Hepatocyte (in vitro differentiated cells): ENCODE results near the gene PACSIN2. TPM values are rescaled to one million over a fixed set of nuclear protein-coding genes. Genes with fewer than 3 reads are reported as not detected.
"Not testable (repeated sequence)": the region's sequence is repeated elsewhere in the genome, so short reads cannot be mapped to it uniquely, and the experiment has no call there.

Experiments used
- DNase-seq: peaks from one replicate; pipeline ENCODE4 v3.0.0-alpha.2; 2016; ENCODE audit warnings: low spot score
- H2AFZ ChIP-seq: fragments of 200-600 bp; sonication (generic); 2 replicates; pipeline ENCODE4 v1.6.0; 2016; ENCODE audit warnings: antibody characterized with exemption, mild to moderate bottlenecking
- H3K27ac ChIP-seq: fragments of 200-600 bp; sonication (generic); 2 replicates; pipeline ENCODE4 v1.5.1; 2016; ENCODE audit warnings: mild to moderate bottlenecking
- H3K27me3 ChIP-seq: fragments of 200-600 bp; sonication (generic); 2 replicates; pipeline ENCODE4 v1.6.1; 2016
- H3K36me3 ChIP-seq: fragments of 200-600 bp; sonication (generic); replicated peaks from 2 replicates; pipeline ENCODE4 v1.5.1; 2016; ENCODE audit warnings: low read depth; ENCODE audit not compliant: insufficient read depth
- H3K4me1 ChIP-seq: fragments of 200-600 bp; sonication (generic); 2 replicates; pipeline ENCODE4 v1.5.1; 2016; ENCODE audit warnings: mild to moderate bottlenecking, moderate library complexity; ENCODE audit not compliant: insufficient read depth
- H3K4me2 ChIP-seq: fragments of 200-600 bp; sonication (generic); 2 replicates; pipeline ENCODE4 v1.6.0; 2016
- H3K4me3 ChIP-seq: fragments of 200-600 bp; sonication (generic); 2 replicates; pipeline ENCODE4 v1.5.1; 2016; ENCODE audit warnings: mild to moderate bottlenecking
- H3K79me2 ChIP-seq: fragments of 200-600 bp; sonication (generic); 2 replicates; pipeline ENCODE4 v1.6.0; 2017; ENCODE audit warnings: mild to moderate bottlenecking
- H3K9me2 ChIP-seq: fragments of 200-600 bp; sonication (generic); replicated peaks from 2 replicates; pipeline ENCODE4 v1.6.0; 2017; ENCODE audit warnings: mild to moderate bottlenecking; ENCODE audit not compliant: insufficient read depth
- H3K9me3 ChIP-seq: fragments of 200-600 bp; sonication (generic); 2 replicates; pipeline ENCODE4 v1.5.1; 2016; ENCODE audit warnings: low read depth, mild to moderate bottlenecking
- H4K20me1 ChIP-seq: fragments of 200-600 bp; sonication (generic); 2 replicates; pipeline ENCODE4 v1.6.0; 2016; ENCODE audit warnings: mild to moderate bottlenecking; ENCODE audit not compliant: insufficient read depth, poor library complexity, severe bottlenecking
- CTCF ChIP-seq: fragments of 200-600 bp; sonication (generic); IDR thresholded peaks from 2 replicates; pipeline ENCODE4 v1.5.1; 2016; ENCODE audit warnings: antibody characterized with exemption, mild to moderate bottlenecking; ENCODE audit not compliant: poor library complexity
- EZH2 ChIP-seq: fragments of 200-600 bp; sonication (generic); IDR thresholded peaks from 2 replicates; pipeline ENCODE4 v1.6.1; 2016; ENCODE audit warnings: antibody characterized with exemption, mild to moderate bottlenecking, borderline replicate concordance
- EZH2phosphoT487 ChIP-seq: fragments of 200-600 bp; sonication (generic); IDR thresholded peaks from one replicate; pipeline ENCODE4 v1.6.1; 2018; ENCODE audit warnings: antibody characterized with exemption, mild to moderate bottlenecking, low read depth, moderate library complexity; ENCODE audit not compliant: unreplicated experiment, severe bottlenecking
- WGBS: methylation state at CpG from one replicate; pipeline ENCODE4 v1.1.6; 2016; ENCODE audit warnings: low lambda C conversion rate; ENCODE audit errors: missing lambda C conversion rate; 5-methylcytosine and 5-hydroxymethylcytosine counted together
- polyA plus RNA-seq: library from polyadenylated mRNA; unstranded; fragments of >200 nt; fragmentation: Nextera tagmentation; extraction: Ambion mirVana; gene quantifications from 2 replicates; pipeline ENCODE4 v1.2.1, GENCODE V29; 2016
- total RNA-seq: library from RNA; depleted of rRNA; stranded (reverse); fragments of >200 nt; gene quantifications from 2 replicates; pipeline ENCODE4 v1.2.3, GENCODE V29; 2014

Gene PACSIN2
- total and polyA plus RNA-seq, 2 experiments from 2014 or later: 77.7 to 86.3 TPM

GRCh38 chr22:42938449-42938848 lies 76.5 kb downstream of the PACSIN2 start:
- H4K20me1 ChIP-seq: peaks cover 12% of the 10 kb centered on the region
- no peak for DNase-seq
- H3K4me1 ChIP-seq: peaks cover 49% of the 10 kb centered on the region
- no peaks in the 10 kb centered on the region for H3K27me3 ChIP-seq
- no peak overlapping the region for H3K4me3 ChIP-seq
- H3K79me2 ChIP-seq: peaks cover 88% of the 10 kb centered on the region
- WGBS: 92% methylated on average over 7 of the region's 7 CpGs
- H3K4me2 ChIP-seq: no peak overlapping the region
- H3K36me3 ChIP-seq: no peaks in the 10 kb centered on the region
- H3K9me2 ChIP-seq: no peaks in the 10 kb centered on the region
- peak overlapping the region; percentile 88 for H3K27ac ChIP-seq
- no peak overlapping the region for H2AFZ ChIP-seq
- no peaks in the 10 kb centered on the region for H3K9me3 ChIP-seq
- no peak for TF ChIP-seq CTCF
- no peak for TF ChIP-seq EZH2
- no peak for TF ChIP-seq EZH2phosphoT487

- H3K4me1 ChIP-seq: peaks cover 60% of the 10 kb centered on the region
- H2AFZ ChIP-seq: no peak overlapping the region
- peak; percentile 79 for DNase-seq
- no peaks in the 10 kb centered on the region for H3K9me2 ChIP-seq
- no peaks in the 10 kb centered on the region for H3K27me3 ChIP-seq
- no peak for TF ChIP-seq EZH2
- no peak for TF ChIP-seq EZH2phosphoT487
- TF ChIP-seq CTCF: no peak
- no peaks in the 10 kb centered on the region for H3K36me3 ChIP-seq
- WGBS: 68% methylated on average over 12 of the region's 12 CpGs
- peak overlapping the region; percentile 32 for H3K4me2 ChIP-seq
- no peaks in the 10 kb centered on the region for H3K9me3 ChIP-seq
- no peak overlapping the region for H3K4me3 ChIP-seq
- H3K79me2 ChIP-seq: peaks cover 88% of the 10 kb centered on the region
- peaks cover 13% of the 10 kb centered on the region for H4K20me1 ChIP-seq
- peak overlapping the region; percentile 88 for H3K27ac ChIP-seq
Measured at GRCh38 chr22:42937164-42937843, 77.6 kb downstream of the PACSIN2 start.

GRCh38 chr22:42936680-42937079 lies 78.3 kb downstream of the PACSIN2 start:
- H3K27me3 ChIP-seq, H3K36me3 ChIP-seq, H3K9me2 ChIP-seq, H3K4me3 ChIP-seq, DNase-seq, H3K9me3 ChIP-seq, H2AFZ ChIP-seq, H3K4me2 ChIP-seq: not testable (repeated sequence)
- Histone ChIP-seq H3K27ac (peak overlapping the region; percentile 88), H3K79me2 (peaks cover 88% of the 10 kb centered on the region), H4K20me1 (peaks cover 17% of the 10 kb centered on the region), H3K4me1 (peaks cover 60% of the 10 kb centered on the region)
- WGBS: over 99% methylated on average over 6 of the region's 6 CpGs

- Histone ChIP-seq H3K27me3 (no peaks in the 10 kb centered on the region), H3K36me3 (no peaks in the 10 kb centered on the region), H3K27ac (peak overlapping the region; percentile 86), H2AFZ (no peak overlapping the region), H3K4me2 (peak overlapping the region; percentile 20), H3K9me3 (no peaks in the 10 kb centered on the region), H3K9me2 (no peaks in the 10 kb centered on the region), H3K4me1 (peaks cover 59% of the 10 kb centered on the region), H3K79me2 (peaks cover 96% of the 10 kb centered on the region), H4K20me1 (peaks cover 21% of the 10 kb centered on the region), H3K4me3 (no peak overlapping the region)
- TF ChIP-seq CTCF: no peak
- 80% methylated on average over 5 of the region's 5 CpGs for WGBS
- no peak for DNase-seq
Measured at GRCh38 chr22:42934338-42934737, 80.6 kb downstream of the PACSIN2 start.
